Inferior parietal cortex (tissue), 1 donor: ENCODE measurements around the gene SERPINA4.

Source experiments
- DNase-seq: peaks from one replicate; pipeline ENCODE4 v3.0.0-alpha.2; 2016; ENCODE audit errors: extremely low spot score

SERPINA4 gene

DNA sequence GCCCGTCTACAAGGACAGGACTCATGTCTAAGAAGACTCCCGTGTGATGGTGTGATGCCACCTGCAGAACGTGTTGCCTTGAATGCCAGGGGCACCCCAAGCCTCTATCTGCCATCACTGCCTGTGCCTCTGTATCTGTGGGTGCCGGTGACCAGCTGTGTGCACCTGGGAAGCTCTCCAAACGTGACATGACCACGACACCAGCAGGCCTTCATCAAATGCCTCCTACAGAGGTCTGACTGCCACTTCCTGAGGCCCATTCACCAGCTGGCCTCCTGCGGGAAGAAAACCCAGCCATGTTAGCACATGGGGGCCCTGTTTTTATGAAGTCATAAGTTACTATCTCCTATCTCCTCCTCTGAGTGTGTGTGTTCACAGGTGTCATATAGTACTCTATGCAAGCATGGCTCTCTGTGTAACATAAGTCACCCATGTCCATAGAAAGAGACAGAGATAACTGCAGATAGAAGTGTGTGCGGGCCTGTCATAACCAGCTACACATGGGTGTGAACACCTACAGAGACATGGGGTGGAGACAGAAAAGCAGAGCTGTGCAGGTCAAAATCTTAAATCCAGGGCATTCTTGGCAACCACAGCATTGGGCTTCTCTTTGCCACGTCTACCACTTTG lies 18.3 kb upstream of the SERPINA4 start:
- no peak for DNase-seq

DNA sequence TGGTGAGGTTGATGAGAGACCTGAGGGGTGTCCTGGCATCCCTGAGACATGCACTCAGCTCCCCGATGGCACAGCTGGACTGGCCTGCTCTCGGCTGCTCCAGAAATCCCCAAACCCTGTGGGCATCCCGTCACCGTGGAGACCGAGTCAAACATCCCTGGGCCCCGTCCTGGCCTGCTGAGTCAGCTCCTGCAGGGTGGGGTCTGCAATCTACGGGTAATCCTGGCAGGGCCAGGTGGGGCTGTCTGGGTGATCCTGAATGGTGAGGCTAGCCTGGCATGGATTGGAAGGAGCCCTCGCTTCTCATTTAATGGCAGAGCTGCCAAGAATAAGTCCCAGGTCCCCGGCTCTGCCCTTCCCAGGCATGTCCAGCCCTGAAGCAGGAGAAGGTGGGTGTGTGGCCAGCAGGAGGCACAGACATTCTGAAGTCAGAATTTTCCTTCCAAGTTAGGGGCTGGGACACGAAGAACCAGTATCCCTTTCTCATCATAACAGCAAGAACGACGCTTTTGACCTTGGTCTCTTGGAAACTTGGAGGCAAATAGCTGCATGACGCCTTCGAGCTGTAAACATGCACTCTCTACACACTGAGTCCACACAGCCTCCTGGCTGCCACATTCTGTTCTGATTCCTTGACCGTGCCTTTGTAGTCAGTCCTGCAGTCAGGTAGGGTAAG lies 17.7 kb upstream of the SERPINA4 start:
- DNase-seq = no peak

DNA sequence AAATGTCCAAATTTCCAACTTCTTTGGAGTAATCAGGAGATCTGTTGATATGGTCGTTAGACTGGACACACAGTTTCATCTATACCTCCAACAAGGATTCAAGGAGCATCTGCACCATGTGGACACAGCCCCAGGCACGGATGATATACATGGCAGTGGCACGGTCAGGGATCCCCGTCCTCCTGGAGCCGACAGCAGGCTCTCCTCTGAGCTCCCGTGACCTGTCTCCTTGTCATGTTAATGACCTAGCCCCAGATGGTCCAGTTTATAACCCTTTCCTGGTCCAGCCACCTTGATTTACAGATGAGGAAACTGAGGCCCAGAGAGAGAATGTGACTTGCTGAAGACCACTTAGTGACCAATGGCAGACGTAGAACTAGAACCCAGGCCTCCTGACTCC lies 16.5 kb upstream of the SERPINA4 start:
- no peak for DNase-seq

DNA sequence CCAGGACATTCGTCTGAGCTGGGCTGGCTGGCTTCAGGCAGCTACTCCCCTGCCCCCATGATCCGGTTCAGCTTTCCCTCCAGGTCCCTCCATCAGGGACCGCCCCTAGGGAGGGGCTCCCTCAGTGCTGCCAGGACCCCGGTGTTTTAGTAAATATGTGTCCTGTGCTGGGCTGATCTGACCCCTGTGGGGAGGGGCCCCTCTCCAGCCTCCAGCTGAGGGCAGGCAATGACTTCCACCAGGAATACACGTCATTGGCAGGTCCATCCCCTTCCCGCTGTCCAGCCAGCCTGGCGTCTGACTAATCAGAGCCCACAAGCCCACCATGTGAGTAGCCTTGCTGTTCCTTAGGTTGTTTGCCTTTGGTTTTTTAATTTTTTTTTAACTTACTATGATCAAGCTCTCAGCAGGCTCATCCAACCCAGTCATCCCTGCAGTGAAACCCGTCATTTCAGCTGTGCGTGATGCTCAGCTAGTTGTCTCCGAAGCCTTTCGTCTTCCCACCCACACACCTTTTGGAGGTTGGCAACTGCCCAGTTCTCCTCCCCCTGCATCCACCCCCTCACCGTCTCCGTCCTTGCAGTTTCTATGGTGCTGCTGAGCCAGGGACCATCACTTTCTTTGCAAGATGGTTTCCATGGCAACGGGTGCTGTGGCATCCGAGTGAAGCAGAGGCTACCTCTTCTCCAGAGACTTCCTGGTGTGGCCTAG lies 16.0 kb upstream of the SERPINA4 start:
- peak; percentile 58 for DNase-seq

DNA sequence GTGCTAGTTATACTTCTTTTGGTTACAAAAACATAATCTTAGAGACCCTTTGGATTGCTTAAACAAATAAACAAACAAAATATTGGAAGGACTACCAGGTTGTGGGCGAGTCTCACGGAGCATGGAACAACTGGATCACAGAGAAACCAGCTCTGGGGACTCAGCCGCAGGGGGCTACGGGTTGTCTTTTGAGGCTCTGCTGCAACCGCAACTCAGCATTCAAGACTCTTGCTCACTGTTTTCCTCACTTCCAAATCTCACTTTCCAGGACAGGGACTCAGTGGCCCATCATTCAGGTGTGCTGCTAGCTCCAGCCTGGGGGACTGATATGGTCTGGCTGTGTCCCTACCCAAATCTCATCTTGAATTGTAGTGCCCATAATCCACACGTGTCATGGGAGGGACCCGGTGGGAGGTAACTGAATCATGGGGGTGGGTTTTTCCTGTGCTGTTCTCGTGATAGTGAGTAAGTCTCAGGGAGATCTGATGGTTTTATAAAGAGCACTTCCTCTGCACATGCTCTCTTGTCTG lies 14.0 kb upstream of the SERPINA4 start:
- no peak for DNase-seq

DNA sequence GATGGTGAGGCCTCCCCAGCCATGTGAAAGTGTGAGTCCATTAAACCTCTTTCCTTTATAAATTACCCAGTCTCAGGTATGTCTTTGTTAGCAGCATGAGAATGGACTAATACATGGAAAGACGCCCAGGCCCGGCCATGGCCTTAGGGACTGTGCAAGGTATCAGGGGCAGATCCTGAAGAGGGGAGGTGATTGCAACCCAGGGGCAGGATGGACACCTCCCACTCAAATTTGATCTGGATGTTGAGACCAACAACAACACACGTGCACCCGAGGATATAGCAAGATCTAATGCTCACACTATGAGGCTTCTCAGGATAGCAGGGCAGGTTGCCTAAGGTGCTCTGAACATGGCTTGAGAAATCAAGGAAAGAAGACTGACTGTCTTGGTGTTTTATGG lies 13.5 kb upstream of the SERPINA4 start:
- no peak for DNase-seq

DNA sequence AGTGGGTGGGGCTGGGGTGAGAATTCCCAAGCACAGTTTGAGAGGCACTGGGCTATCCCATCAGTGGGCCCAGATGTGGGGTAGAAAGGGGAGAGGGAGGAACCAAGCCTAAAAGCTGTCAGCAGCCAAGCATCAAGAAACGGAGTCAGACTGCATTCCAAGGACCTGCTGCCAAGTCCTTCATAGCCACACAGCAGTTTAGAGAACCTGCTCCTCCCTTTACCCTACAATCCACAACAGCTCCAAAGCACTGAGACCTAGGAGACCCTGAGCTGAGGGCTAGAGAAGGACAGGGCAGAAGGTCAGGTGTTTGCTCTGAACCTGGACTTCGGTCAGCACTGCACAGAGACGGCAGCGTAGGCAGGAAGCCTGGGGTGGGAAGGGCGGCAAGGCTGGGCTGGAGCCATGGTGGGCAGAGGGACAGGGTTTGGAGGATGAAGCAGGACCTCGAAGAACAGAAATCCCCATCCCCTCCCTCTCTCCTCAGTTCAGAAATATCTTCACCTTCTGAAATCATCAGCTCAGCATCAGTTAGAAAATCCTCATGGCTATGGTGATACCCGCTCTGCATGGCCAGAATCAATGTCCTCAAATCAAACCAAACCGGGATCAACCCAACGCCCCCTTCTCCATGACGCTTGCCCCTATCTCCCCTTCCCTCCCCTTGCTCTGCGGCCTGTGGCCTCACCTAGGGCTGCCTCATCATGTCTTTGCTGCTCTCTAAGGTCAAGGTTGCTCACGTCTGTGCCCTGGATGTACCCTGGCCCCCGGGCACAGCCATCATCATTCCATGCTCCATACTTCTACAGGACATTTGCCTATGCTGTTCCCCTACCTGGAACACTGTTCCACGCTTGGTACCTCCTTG lies 12.9 kb upstream of the SERPINA4 start:
- no peak for DNase-seq

DNA sequence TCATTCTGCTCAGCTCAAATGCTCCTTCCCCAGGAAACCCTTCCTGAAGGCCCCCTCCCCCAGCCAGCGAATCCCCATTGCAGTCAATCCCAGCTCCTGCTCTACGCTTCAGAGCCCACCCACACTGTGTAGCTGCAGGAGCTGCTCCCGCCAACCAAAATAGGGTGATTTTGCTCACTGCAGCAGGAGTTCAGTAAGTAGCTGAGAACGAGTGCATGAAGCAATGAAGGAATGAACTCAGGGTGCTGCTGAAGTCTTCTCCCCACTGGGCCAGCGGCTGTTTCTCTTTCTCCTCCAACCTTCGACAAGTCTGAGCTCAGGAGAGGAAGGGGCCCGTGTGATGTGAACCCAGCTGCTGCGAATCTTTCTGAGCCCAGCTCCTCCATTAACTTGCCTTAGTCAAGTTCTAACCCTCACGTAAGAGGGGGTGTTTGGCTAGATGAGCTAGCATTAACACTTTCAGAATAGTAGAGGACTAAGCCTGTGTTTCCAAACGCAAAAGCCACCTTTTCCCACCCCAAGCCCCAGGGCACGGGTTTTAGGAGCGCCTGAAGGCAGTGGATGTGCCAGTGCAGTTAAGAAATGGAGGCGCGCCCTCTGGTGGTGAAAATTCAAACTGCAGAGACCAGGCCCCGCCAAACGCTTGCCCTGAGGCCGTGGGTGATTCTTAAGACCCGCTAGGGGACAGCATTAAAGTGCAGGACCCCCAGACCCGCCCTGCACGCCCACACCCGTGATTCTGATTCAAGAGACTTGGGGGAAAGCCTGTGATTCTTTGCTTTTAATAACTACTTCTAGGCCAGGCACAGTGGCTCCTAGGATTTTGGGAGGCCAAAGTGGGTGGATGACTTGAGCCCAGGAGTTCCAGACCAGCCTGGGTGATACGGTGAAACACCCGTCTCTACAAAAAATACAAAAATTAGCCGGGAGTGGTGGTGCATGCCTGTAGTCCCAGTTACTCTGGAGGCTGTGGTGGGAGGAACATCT lies 11.9 kb upstream of the SERPINA4 start:
- peak; percentile 72 for DNase-seq

DNA sequence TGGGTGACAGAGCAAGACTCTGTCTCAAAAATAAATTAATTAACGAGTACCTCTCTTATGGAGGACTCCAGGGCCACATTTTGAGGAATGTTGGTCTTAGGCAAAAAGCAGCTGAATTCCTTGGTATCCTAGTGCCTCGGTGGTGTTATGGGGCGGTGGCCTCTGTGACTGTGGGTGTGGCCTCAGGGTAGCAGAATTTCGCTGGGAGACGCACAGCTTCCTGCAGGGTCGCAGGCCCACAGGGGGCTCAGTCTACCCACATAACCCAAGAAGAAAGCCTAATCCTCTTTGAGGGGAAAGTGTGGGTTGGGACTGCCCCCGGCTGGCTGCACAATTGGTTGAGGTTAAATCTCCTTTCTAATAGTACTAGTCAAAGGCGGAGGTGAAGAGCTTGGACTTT lies 11.2 kb upstream of the SERPINA4 start:
- DNase-seq = no peak

DNA sequence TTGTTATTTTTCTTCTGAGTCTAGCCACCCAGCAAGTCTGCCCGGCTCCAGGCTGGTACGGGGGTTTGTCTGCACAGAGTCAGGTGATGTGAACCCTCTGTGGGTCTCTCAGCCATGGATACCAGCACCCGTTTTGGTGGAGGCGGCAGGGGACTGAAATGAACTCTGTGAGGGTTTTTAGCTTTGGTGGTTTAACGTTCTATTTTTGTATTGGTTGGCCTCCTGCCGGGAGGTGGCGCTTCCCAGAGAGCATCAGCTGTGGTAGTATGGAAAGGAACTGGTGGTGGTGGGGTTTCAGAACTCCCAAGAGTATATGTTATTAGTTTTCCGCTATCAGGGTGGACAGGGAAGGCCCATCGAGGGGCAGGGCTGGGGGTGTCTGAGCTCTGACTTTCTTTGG lies 5.3 kb upstream of the SERPINA4 start:
- no peak for DNase-seq

DNA sequence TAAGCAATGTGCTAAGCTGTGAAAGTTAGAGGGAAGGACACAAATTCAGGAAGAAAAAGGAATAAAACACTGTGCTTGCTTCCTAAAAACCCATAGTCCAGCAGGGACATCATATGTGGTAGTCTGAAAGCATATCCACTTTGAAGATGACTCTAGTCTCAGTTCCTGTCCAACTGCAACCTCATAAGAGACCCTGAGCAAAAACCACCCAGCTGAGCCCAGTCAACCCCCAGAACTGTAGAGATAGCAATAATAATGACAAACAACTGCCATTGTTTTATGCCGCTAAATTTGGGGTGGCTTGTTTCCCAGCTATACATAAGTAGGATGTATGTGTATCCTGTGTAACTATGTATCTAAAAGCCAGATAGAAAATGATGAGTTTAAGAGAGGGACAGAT lies 3.9 kb upstream of the SERPINA4 start:
- no peak for DNase-seq

DNA sequence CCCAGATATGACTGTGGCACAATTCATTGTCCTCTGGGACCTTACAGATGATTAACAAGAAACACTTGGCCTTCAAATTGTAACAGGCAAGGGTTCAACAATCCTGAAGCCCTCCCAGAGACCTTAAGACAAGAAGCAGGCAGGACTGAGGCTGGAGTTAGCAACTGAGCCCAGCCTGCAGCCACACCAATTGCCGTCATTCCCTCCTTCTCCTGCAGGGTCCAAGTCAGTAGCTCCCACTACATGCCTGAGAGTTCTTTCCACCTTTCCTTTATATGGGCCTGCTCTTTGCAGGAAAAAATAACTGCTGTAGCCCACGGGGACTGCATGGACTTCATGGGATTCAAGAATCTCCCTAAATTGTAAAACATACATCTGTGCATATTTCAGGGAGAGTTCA lies 2.4 kb upstream of the SERPINA4 start:
- DNase-seq = no peak

DNA sequence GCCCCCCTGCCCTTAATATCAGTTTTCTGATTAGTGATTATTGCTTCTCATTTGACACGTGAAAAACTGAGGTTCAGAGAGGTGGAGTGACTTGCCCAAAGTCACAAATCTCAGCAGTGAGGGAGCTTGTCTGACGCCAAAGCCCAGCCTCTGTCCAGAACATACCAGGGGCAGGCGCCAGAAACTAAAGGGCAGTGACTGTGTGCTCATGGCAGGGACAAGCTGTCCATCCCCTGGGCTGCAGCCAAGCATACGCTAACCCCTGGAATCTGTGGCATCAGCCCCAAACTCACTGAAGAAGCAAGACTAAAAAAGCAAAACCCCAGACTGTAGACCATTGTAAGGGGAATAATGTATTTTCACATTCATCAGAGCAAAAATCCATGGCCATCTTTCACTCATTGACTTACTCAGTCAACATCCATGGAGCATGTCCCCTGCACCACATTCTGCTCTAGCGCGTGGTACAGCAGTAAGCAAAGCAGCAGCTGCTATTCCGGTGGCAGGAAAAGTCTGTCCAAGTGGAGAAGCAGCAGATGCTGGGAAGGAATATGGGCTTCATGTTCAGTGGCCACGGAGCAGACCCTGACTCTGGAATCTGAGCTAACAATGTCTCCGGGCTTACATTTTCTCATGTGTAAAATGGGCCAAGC lies 1.5 kb upstream of the SERPINA4 start:
- DNase-seq = no peak

DNA sequence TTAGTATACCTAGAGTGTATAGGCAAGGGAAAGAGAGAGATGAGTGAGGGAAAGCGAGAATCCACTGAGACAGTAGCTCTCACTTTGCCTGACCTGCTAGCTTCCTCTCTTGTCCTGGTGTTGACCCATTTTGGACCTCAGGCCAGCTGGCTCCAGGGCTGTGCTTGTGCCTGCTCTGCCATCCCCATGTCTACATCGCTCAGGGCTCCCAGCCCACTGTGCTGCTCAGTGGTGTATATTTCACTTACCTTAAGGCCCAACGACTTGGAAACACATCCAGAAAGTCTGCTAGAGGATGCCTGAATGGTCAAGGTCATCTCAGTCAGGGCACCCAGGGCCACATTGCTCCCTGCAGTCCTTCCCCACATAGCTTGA lies 964 bp upstream of the SERPINA4 start:
- DNase-seq = no peak

DNA sequence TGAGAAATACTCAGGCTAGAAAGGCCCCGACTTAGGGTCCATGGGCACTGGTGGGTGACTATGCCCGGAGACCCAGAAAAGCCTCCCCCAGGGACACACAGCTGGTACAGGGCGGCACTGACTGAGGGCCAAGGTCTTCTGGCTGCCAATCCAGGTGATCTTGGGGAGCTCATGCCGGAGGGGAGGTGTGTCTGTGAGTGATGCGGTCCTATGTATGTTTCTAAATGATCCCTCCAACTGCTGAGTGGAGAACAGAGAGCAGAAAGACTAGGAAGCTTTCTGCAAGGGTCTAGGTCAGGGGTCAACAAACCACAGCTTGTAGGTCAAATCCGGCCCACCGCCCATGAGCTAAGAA lies 391 bp downstream of the SERPINA4 start:
- DNase-seq = no peak

DNA sequence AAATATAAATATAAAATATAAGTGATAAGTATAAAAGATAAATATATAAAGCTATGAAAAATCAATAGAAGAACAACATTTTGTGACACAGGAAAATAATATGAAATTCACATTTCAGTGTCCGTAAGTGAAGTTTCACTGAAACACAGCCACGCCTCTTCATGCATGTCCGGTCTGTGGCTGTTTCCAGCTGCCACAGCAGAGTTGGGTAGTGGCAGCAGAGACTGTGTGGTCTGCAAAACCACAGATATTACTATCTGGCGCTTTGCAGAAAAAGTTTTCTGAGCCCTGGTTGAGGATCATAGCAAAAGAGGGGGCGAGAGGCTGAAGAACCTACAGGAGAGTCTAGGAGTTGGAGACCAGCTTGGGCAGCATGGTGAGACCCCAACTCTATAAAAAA lies 780 bp downstream of the SERPINA4 start:
- DNase-seq = no peak

DNA sequence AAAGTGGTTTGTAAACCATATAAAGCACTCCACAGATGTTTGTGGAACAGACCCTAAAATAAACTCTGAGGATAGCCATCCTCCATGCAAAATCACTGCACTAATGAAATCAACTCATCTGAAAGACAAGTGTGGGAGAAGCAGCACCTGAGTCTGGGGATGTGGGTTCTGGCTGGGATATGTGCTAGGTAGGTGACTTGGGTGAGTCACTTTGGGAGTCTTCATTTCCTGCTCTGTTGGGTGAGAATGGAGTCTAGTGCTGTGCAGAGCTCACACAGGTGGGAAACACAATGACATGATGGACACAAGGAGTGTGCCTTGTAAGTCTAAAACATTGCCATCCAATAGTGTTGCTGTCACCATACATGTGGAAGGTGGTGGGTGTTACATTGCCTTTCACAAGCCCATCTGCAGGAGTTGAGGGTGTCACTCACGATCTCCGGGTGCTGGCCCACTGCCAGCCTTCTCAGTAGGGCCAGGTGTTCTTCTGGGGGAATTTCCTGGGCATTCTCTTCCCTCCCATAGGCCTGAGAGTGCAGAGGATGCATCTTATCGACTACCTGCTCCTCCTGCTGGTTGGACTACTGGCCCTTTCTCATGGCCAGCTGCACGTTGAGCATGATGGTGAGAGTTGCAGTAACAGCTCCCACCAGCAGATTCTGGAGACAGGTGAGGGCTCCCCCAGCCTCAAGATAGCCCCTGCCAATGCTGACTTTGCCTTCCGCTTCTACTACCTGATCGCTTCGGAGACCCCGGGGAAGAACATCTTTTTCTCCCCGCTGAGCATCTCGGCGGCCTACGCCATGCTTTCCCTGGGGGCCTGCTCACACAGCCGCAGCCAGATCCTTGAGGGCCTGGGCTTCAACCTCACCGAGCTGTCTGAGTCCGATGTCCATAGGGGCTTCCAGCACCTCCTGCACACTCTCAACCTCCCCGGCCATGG lies 2.0 kb downstream of the SERPINA4 start:
- no peak for DNase-seq

DNA sequence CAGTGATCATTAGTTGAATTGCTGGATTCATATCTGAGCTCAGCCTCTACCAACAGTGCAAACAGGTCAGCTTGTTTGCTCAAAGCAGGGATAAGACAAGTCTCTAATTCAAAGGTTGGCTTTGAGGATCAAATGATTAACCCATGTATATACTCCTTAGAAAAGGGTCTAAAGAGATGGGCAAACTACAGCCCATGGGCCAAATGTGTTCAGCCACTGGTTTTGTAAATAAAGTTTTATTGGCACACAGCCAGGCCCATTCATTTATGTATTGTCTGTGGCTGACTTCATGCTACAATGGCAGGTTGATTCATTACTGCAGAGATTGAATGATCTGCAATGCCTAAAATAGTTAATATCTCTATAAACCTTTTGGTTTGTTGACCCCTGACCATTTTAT lies 3.1 kb downstream of the SERPINA4 start:
- no peak for DNase-seq

DNA sequence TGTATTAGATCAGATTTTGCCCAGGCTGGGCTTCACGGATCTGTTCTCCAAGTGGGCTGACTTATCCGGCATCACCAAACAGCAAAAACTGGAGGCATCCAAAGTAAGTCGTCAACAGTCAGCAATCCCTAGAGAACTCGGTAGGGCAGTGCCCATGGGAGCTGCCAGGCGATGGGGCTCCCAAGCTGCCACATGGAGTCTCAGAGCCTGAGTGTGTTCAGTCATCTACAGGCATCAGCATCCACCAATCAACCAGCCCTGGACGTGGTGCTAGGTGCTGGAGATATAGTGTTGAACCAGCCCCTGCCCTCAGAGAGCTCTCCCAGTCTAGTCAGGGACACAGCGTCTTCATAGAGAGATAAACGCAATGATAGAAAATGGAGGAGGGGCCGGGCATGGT lies 6.9 kb downstream of the SERPINA4 start:
- DNase-seq = no peak
